NT2/D1 (cell line): Measurements from ENCODE around the gene CHCHD1.

Experiments used
- SUZ12 ChIP-seq: IDR thresholded peaks from 2 replicates; pipeline ENCODE4 v1.6.1; 2011; ENCODE audit not compliant: insufficient read length, insufficient read depth; ENCODE audit errors: extremely low read depth
- YY1 ChIP-seq: IDR thresholded peaks from 2 replicates; pipeline ENCODE4 v1.6.1; 2011; ENCODE audit not compliant: insufficient read length, insufficient read depth
- ZNF274 ChIP-seq: IDR thresholded peaks from 2 replicates; pipeline ENCODE4 v1.6.1; 2011; ENCODE audit warnings: mild to moderate bottlenecking, low read depth, low read length

- TF ChIP-seq ZNF274 (no peak), YY1 (no peak), SUZ12 (no peak)
These were observed 17.2 kb downstream of the CHCHD1 start for GRCh38 chr10:73798927-73799560.
